Measurements from ENCODE around the gene UTS2R.

DNA sequence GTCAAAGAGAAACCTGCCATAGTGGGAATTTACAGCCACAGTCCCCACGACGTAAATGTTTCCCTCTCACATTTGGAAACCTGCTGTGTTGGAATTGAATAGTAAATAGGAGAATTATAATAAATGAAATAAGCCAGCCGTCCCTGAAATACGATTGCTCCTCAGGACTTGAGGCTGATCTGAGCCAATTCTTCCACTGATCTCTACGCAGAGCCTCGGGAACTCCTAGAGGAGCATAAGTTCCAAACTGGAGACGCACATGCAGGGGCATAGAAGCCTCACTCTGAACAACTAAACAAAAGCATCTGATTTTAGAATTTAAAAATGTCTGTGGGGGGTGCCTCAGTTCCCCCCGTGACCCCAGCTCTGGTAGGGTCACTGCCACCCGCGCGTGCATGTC lies 22.7 kb upstream of the UTS2R start:
- TF ChIP-seq SMC3 (conservative IDR thresholded peaks at IDR 0.05; ENCODE audit: poor library complexity) (no peak), CTCF (IDR thresholded peaks at IDR 0.05; ENCODE audit: poor library complexity, severe bottlenecking) (no peak)
